Endothelial cell (in vitro differentiated cells): ENCODE data around the gene MAN1A1. TPM values are rescaled to one million over a fixed set of nuclear protein-coding genes. Genes with fewer than 3 reads are reported as not detected.

ENCODE experiments used
- DNase-seq: peaks from one replicate; pipeline ENCODE4 v3.0.0; 2021; ENCODE audit warnings: low spot score
- H3K27ac Mint-ChIP-seq: one replicate; pipeline ENCODE4 v1.8.0; 2021; ENCODE audit warnings: mixed read lengths, inconsistent platforms; ENCODE audit not compliant: unreplicated experiment
- H3K27me3 Mint-ChIP-seq: one replicate; pipeline ENCODE4 v1.8.0; 2021; ENCODE audit warnings: mild to moderate bottlenecking, moderate library complexity, mixed read lengths, inconsistent platforms; ENCODE audit not compliant: unreplicated experiment
- H3K36me3 Mint-ChIP-seq: one replicate; pipeline ENCODE4 v1.8.0; 2021; ENCODE audit warnings: mild to moderate bottlenecking, low read depth, mixed read lengths, inconsistent platforms; ENCODE audit not compliant: unreplicated experiment
- H3K4me1 Mint-ChIP-seq: one replicate; pipeline ENCODE4 v1.8.0; 2021; ENCODE audit warnings: mild to moderate bottlenecking, mixed read lengths, inconsistent platforms; ENCODE audit not compliant: unreplicated experiment
- H3K4me3 Mint-ChIP-seq: one replicate; pipeline ENCODE4 v1.8.0; 2021; ENCODE audit warnings: mild to moderate bottlenecking, mixed read lengths, inconsistent platforms; ENCODE audit not compliant: unreplicated experiment
- H3K9me3 Mint-ChIP-seq: one replicate; pipeline ENCODE4 v1.8.0; 2021; ENCODE audit warnings: mixed read lengths, inconsistent platforms; ENCODE audit not compliant: unreplicated experiment
- CTCF ChIP-seq: fragments of 200-600 bp; sonication (generic); IDR thresholded peaks from one replicate; pipeline ENCODE4 v1.5.0; 2021; ENCODE audit warnings: antibody characterized with exemption; ENCODE audit not compliant: unreplicated experiment
- total RNA-seq: library from RNA; stranded (reverse); fragmentation: NEBNext Ultra II Directional; extraction: Animal tissue kit (Norgen Biotek cat#: 25700); gene quantifications from one replicate; pipeline ENCODE4 v1.2.1, GENCODE V29; 2021; ENCODE audit not compliant: unreplicated experiment

MAN1A1 gene
- total RNA-seq, 1 donor from 2014 or later = 34.4 TPM

- TF ChIP-seq CTCF = no peak
- Mint-ChIP-seq H3K36me3 (peaks cover 9% of the 10 kb centered on the region), H3K27ac (peak overlapping the region; percentile 32)
Measured at GRCh38 chr6:119283214-119283613, 66.3 kb downstream of the MAN1A1 start.

GRCh38 chr6:119280668-119281067 lies 68.9 kb downstream of the MAN1A1 start:
- Mint-ChIP-seq H3K4me1 (peaks cover 11% of the 10 kb centered on the region), H3K4me3 (no peak overlapping the region), H3K9me3 (no peaks in the 10 kb centered on the region), H3K36me3 (peaks cover 14% of the 10 kb centered on the region), H3K27me3 (peaks cover 2% of the 10 kb centered on the region), H3K27ac (no peak overlapping the region)
- DNase-seq = no peak
- no peak for TF ChIP-seq CTCF

More at GRCh38 chr6:119283214-119283613, 66.3 kb downstream of the MAN1A1 start:
- H3K9me3 Mint-ChIP-seq = no peaks in the 10 kb centered on the region
- DNase-seq = no peak
- H3K27me3 Mint-ChIP-seq = peaks cover 3% of the 10 kb centered on the region
- peaks cover 17% of the 10 kb centered on the region for H3K4me1 Mint-ChIP-seq
- no peak overlapping the region for H3K4me3 Mint-ChIP-seq

GRCh38 chr6:119280080-119280479 lies 69.5 kb downstream of the MAN1A1 start:
- TF ChIP-seq CTCF = no peak
- H3K4me1 Mint-ChIP-seq = peaks cover 11% of the 10 kb centered on the region
- no peak overlapping the region for H3K4me3 Mint-ChIP-seq
- no peaks in the 10 kb centered on the region for H3K9me3 Mint-ChIP-seq
- no peak for DNase-seq
- H3K27me3 Mint-ChIP-seq = peaks cover 2% of the 10 kb centered on the region
- H3K27ac Mint-ChIP-seq = no peak overlapping the region
- peaks cover 14% of the 10 kb centered on the region for H3K36me3 Mint-ChIP-seq

- peaks cover 9% of the 10 kb centered on the region for H3K36me3 Mint-ChIP-seq
- H3K4me1 Mint-ChIP-seq = peaks cover 11% of the 10 kb centered on the region
- H3K9me3 Mint-ChIP-seq = no peaks in the 10 kb centered on the region
Measured at GRCh38 chr6:119278625-119279024, 70.9 kb downstream of the MAN1A1 start.

GRCh38 chr6:119277052-119277451 lies 72.5 kb downstream of the MAN1A1 start:
- Mint-ChIP-seq H3K9me3 (no peaks in the 10 kb centered on the region), H3K4me3 (no peak overlapping the region), H3K4me1 (peaks cover 17% of the 10 kb centered on the region), H3K27ac (no peak overlapping the region), H3K27me3 (peaks cover 2% of the 10 kb centered on the region), H3K36me3 (peaks cover 4% of the 10 kb centered on the region)
- DNase-seq = no peak
- TF ChIP-seq CTCF = no peak

More at GRCh38 chr6:119278625-119279024, 70.9 kb downstream of the MAN1A1 start:
- no peak for DNase-seq
- TF ChIP-seq CTCF = no peak
- Mint-ChIP-seq H3K27me3 (peaks cover 2% of the 10 kb centered on the region), H3K27ac (no peak overlapping the region), H3K4me3 (no peak overlapping the region)
